PC-9 (cell line): ENCODE data around the gene PHLPP1.

Experiments used
- EZH2 ChIP-seq: fragments of 200-600 bp; sonication (generic); IDR thresholded peaks from 2 replicates; pipeline ENCODE4 v1.8.0; 2017; ENCODE audit warnings: antibody characterized with exemption, low read depth
- TF ChIP-seq, protein P1 (sequence below): fragments of 200-600 bp; sonication (generic); conservative IDR thresholded peaks from 2 replicates; pipeline ENCODE4 v1.6.1; 2017; ENCODE audit warnings: mixed run types, antibody characterized with exemption, mild to moderate bottlenecking, moderate library complexity

DNA sequence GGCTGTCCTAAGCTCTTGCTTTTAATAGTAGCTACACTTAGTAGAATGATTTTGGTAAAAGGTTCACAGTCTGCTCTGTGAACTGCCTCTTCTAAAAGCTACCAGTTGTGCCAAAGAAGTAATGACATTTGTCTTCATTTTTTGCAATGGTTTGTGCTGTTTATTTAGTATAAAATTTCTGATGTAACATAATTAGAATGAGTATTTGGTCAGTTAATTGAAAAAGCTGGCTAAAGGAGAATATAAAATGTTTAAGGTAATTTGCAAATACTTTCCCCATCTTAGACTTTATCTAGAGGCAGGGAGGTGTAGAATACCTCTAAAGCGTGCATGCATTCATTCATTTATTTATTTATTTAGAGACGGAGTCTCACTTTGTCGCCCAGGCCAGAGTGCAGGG lies 71.3 kb downstream of the PHLPP1 start:
- TF ChIP-seq, protein P1, sequence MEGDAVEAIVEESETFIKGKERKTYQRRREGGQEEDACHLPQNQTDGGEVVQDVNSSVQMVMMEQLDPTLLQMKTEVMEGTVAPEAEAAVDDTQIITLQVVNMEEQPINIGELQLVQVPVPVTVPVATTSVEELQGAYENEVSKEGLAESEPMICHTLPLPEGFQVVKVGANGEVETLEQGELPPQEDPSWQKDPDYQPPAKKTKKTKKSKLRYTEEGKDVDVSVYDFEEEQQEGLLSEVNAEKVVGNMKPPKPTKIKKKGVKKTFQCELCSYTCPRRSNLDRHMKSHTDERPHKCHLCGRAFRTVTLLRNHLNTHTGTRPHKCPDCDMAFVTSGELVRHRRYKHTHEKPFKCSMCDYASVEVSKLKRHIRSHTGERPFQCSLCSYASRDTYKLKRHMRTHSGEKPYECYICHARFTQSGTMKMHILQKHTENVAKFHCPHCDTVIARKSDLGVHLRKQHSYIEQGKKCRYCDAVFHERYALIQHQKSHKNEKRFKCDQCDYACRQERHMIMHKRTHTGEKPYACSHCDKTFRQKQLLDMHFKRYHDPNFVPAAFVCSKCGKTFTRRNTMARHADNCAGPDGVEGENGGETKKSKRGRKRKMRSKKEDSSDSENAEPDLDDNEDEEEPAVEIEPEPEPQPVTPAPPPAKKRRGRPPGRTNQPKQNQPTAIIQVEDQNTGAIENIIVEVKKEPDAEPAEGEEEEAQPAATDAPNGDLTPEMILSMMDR = no peak
- no peak for TF ChIP-seq EZH2
